ENCODE measurements around the gene RNF144A.

Gene RNF144A

GRCh38 chr2:7083580-7084509 lies 166.6 kb downstream of the RNF144A start:
- DNase-seq (ENCODE audit: low read depth) = peak; percentile 16

GRCh38 chr2:7084601-7085000 lies 167.4 kb downstream of the RNF144A start:
- DNase-seq (ENCODE audit: low read depth) = peak; percentile 12

- no peak for DNase-seq (ENCODE audit: low read depth)
Measured at GRCh38 chr2:7089284-7089683, 172.1 kb downstream of the RNF144A start.

- DNase-seq (ENCODE audit: low read depth) = no peak
Measured at GRCh38 chr2:7089898-7090510, 172.8 kb downstream of the RNF144A start.

- no peak for DNase-seq (ENCODE audit: low read depth)
Measured at GRCh38 chr2:7093376-7093775, 176.2 kb downstream of the RNF144A start.
